ENCODE measurements around the gene ROBO2. TPM values are rescaled to one million over a fixed set of nuclear protein-coding genes. Genes with fewer than 3 reads are reported as not detected.

The ROBO2 gene
- polyA plus RNA-seq, 1 of the 3 experiments (the other 2 are of a cell fraction): not detected

DNA sequence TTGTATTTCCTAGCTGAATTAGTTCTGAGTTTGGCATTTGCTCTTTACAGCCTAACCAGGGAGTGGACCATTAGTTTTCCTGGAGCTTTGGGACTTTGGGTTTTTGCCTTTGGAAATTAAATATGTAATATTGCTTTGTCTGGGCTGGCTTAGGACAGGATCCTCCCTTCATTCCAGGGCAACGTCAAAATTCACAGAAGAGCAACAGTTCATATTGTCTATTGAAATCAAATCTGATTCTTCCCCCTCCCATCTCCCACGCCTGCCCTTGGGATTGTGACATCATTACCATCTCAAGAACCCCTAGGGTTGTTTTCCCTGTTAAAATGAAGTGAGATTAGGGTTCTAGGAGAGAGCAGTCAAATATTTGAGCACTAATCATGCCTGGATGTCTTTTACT, 194.1 kb downstream of the ROBO2 start:
- H3K36me3 ChIP-seq (replicated peaks in 1 of 2; ENCODE audit: control insufficient read depth in 1 of 2, insufficient read depth in 2 of 2, low read length in 1 of 2): no peaks in the 10 kb centered on the region
- H2AFZ ChIP-seq (ENCODE audit: low read depth): no peak overlapping the region
- no peaks in the 10 kb centered on the region for H3K27me3 ChIP-seq (ENCODE audit: insufficient read depth)
- H4K20me1 ChIP-seq (ENCODE audit: insufficient read depth): no peaks in the 10 kb centered on the region
- TF ChIP-seq MXI1 (IDR thresholded peaks at IDR 0.05; ENCODE audit: low read depth, low read length) (no peak), POLR2AphosphoS5 (IDR thresholded peaks at IDR 0.05; ENCODE audit: low read depth, low read length) (no peak), CHD2 (IDR thresholded peaks at IDR 0.05; ENCODE audit: low read length, partially characterized antibody) (no peak), GATA2 (CRISPR knock-in tag; IDR thresholded peaks at IDR 0.05) (no peak), TEAD4 (IDR thresholded peaks at IDR 0.05; ENCODE audit: borderline replicate concordance, insufficient read depth) (no peak), JUND (IDR thresholded peaks at IDR 0.05) (no peak), RCOR1 (IDR thresholded peaks at IDR 0.05; ENCODE audit: low read length) (no peak), EP300 (IDR thresholded peaks at IDR 0.05; ENCODE audit: borderline replicate concordance in 1 of 2, low read depth in 1 of 2, low read length in 1 of 2) (no peak), RFX5 (IDR thresholded peaks at IDR 0.05; ENCODE audit: low read length) (no peak), IRF3 (IDR thresholded peaks at IDR 0.05; ENCODE audit: low read depth, low read length) (no peak), FOSL2 (IDR thresholded peaks at IDR 0.05; ENCODE audit: borderline replicate concordance, low read depth) (no peak), SIN3A (IDR thresholded peaks at IDR 0.05; ENCODE audit: borderline replicate concordance, low read depth, low read length) (no peak), USF2 (IDR thresholded peaks at IDR 0.05; ENCODE audit: borderline replicate concordance, low read depth, low read length) (no peak), MEF2A (IDR thresholded peaks at IDR 0.05; ENCODE audit: borderline replicate concordance, low read depth) (no peak), NFIC (IDR thresholded peaks at IDR 0.05; ENCODE audit: borderline replicate concordance) (no peak), FOXJ3 (CRISPR knock-in tag; IDR thresholded peaks at IDR 0.05) (no peak)
- TF ChIP-seq, protein P1, sequence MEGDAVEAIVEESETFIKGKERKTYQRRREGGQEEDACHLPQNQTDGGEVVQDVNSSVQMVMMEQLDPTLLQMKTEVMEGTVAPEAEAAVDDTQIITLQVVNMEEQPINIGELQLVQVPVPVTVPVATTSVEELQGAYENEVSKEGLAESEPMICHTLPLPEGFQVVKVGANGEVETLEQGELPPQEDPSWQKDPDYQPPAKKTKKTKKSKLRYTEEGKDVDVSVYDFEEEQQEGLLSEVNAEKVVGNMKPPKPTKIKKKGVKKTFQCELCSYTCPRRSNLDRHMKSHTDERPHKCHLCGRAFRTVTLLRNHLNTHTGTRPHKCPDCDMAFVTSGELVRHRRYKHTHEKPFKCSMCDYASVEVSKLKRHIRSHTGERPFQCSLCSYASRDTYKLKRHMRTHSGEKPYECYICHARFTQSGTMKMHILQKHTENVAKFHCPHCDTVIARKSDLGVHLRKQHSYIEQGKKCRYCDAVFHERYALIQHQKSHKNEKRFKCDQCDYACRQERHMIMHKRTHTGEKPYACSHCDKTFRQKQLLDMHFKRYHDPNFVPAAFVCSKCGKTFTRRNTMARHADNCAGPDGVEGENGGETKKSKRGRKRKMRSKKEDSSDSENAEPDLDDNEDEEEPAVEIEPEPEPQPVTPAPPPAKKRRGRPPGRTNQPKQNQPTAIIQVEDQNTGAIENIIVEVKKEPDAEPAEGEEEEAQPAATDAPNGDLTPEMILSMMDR (IDR thresholded peaks at IDR 0.05): no peak
- TF ChIP-seq, protein P2, sequence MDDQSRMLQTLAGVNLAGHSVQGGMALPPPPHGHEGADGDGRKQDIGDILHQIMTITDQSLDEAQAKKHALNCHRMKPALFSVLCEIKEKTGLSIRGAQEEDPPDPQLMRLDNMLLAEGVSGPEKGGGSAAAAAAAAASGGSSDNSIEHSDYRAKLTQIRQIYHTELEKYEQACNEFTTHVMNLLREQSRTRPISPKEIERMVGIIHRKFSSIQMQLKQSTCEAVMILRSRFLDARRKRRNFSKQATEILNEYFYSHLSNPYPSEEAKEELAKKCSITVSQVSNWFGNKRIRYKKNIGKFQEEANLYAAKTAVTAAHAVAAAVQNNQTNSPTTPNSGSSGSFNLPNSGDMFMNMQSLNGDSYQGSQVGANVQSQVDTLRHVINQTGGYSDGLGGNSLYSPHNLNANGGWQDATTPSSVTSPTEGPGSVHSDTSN (IDR thresholded peaks at IDR 0.05): no peak
- TF ChIP-seq, protein P3, sequence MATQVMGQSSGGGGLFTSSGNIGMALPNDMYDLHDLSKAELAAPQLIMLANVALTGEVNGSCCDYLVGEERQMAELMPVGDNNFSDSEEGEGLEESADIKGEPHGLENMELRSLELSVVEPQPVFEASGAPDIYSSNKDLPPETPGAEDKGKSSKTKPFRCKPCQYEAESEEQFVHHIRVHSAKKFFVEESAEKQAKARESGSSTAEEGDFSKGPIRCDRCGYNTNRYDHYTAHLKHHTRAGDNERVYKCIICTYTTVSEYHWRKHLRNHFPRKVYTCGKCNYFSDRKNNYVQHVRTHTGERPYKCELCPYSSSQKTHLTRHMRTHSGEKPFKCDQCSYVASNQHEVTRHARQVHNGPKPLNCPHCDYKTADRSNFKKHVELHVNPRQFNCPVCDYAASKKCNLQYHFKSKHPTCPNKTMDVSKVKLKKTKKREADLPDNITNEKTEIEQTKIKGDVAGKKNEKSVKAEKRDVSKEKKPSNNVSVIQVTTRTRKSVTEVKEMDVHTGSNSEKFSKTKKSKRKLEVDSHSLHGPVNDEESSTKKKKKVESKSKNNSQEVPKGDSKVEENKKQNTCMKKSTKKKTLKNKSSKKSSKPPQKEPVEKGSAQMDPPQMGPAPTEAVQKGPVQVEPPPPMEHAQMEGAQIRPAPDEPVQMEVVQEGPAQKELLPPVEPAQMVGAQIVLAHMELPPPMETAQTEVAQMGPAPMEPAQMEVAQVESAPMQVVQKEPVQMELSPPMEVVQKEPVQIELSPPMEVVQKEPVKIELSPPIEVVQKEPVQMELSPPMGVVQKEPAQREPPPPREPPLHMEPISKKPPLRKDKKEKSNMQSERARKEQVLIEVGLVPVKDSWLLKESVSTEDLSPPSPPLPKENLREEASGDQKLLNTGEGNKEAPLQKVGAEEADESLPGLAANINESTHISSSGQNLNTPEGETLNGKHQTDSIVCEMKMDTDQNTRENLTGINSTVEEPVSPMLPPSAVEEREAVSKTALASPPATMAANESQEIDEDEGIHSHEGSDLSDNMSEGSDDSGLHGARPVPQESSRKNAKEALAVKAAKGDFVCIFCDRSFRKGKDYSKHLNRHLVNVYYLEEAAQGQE (IDR thresholded peaks at IDR 0.05; ENCODE audit: low read depth, low read length): no peak
- no peaks in the 10 kb centered on the region for H3K9me3 ChIP-seq
- H3F3A ChIP-seq (replicated peaks; ENCODE audit: insufficient read depth): no peaks in the 10 kb centered on the region
- ChIA-PET POLR2A (no interaction called here), CTCF (no interaction called here)
- no peak for DNase-seq
- H3K27ac ChIP-seq (ENCODE audit: low read depth in 2 of 2, low read length in 1 of 2): no peak overlapping the region
- H3K9ac ChIP-seq: no peak overlapping the region
- no peaks in the 10 kb centered on the region for H3K9me2 ChIP-seq
- no peak overlapping the region for H3K4me2 ChIP-seq
- no peaks in the 10 kb centered on the region; a peak in 1 of 4 replicates for H3K4me1 ChIP-seq (ENCODE audit: control insufficient read depth in 1 of 2, insufficient read depth in 2 of 2, low read depth in 1 of 2, low read length in 1 of 2)
- WGBS (ENCODE audit: low lambda C conversion rate): 14% methylated on average over 2 of the region's 2 CpGs
- H3K4me3 ChIP-seq (ENCODE audit: low read depth in 2 of 2, low read length in 1 of 2): no peak overlapping the region
- H3K79me2 ChIP-seq (ENCODE audit: insufficient read depth): no peaks in the 10 kb centered on the region

Measured in SK-N-SH (cell line).